Amygdala (tissue), 56 donors: ENCODE measurements around the gene GAGE12E.
"Not testable (repeated sequence)": the region's sequence is repeated elsewhere in the genome, so short reads cannot be mapped to it uniquely, and the experiment has no call there.

ENCODE experiments used
- DNase-seq, 56 donors: peaks; one replicate each; lab custom pipeline; 2025; lab: John Stamatoyannopoulos, UW

Gene GAGE12E, protein sequence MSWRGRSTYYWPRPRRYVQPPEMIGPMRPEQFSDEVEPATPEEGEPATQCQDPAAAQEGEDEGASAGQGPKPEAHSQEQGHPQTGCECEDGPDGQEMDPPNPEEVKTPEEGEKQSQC

DNA sequence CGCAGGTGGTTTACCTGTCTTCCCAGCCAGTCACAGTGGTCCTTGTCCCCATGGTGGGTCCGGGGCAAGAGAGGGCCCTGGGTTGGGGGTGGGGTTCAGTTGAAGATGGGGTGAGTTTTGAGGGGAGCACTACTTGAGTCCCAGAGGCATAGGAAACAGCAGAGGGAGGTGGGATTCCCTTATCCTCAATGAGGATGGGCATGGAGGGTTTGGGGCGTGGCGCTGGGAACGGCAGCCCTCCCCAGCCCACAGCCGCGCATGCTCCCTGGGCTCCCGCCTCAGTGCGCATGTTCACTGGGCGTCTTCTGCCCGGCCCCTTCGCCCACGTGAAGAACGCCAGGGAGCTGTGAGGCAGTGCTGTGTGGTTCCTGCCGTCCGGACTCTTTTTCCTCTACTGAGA lies at the start of gene GAGE12E:
GAGE12E (plus strand) TSS at position 301 of the 400 bp plus-strand sequence. CDS start 1,155 bp downstream, outside the sequence.
- not testable (repeated sequence) for DNase-seq

DNA sequence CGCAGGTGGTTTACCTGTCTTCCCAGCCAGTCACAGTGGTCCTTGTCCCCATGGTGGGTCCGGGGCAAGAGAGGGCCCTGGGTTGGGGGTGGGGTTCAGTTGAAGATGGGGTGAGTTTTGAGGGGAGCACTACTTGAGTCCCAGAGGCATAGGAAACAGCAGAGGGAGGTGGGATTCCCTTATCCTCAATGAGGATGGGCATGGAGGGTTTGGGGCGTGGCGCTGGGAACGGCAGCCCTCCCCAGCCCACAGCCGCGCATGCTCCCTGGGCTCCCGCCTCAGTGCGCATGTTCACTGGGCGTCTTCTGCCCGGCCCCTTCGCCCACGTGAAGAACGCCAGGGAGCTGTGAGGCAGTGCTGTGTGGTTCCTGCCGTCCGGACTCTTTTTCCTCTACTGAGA lies 19.2 kb upstream of the GAGE12E start, which contains the start of gene GAGE12C:
GAGE12C (plus strand) TSS at position 301 of the 400 bp plus-strand sequence. CDS start 1,155 bp downstream, outside the sequence.
- not testable (repeated sequence) for DNase-seq

DNA sequence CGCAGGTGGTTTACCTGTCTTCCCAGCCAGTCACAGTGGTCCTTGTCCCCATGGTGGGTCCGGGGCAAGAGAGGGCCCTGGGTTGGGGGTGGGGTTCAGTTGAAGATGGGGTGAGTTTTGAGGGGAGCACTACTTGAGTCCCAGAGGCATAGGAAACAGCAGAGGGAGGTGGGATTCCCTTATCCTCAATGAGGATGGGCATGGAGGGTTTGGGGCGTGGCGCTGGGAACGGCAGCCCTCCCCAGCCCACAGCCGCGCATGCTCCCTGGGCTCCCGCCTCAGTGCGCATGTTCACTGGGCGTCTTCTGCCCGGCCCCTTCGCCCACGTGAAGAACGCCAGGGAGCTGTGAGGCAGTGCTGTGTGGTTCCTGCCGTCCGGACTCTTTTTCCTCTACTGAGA lies 9.7 kb upstream of the GAGE12E start, which contains the start of gene GAGE12D:
GAGE12D (plus strand) TSS at position 301 of the 400 bp plus-strand sequence. CDS start 1,155 bp downstream, outside the sequence.
- not testable (repeated sequence) for DNase-seq

DNA sequence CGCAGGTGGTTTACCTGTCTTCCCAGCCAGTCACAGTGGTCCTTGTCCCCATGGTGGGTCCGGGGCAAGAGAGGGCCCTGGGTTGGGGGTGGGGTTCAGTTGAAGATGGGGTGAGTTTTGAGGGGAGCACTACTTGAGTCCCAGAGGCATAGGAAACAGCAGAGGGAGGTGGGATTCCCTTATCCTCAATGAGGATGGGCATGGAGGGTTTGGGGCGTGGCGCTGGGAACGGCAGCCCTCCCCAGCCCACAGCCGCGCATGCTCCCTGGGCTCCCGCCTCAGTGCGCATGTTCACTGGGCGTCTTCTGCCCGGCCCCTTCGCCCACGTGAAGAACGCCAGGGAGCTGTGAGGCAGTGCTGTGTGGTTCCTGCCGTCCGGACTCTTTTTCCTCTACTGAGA lies 9.5 kb downstream of the GAGE12E start, which contains the start of gene GAGE12F:
GAGE12F (plus strand) TSS at position 301 of the 400 bp plus-strand sequence. CDS start 1,155 bp downstream, outside the sequence.
- DNase-seq, result not testable (repeated sequence)

DNA sequence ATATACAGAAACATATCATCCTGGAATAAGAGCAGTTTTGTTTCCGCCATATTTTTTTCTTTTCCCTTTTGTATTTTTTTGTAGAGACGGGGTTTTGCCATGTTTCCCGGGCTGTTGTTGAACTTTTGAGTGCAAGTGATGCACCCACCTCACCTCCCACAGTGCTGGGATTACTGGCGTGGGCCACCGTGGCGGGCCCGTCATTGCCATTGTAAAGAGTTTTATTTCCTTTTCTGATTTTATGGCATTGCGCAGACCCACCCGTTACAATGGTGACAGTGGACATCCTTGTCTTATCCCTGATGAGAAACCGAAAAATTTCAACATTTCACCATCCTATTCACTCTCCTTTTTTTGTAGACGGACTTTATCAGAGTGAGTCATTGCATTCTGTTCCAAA lies 17.6 kb downstream of the GAGE12E start:
- not testable (repeated sequence) for DNase-seq

DNA sequence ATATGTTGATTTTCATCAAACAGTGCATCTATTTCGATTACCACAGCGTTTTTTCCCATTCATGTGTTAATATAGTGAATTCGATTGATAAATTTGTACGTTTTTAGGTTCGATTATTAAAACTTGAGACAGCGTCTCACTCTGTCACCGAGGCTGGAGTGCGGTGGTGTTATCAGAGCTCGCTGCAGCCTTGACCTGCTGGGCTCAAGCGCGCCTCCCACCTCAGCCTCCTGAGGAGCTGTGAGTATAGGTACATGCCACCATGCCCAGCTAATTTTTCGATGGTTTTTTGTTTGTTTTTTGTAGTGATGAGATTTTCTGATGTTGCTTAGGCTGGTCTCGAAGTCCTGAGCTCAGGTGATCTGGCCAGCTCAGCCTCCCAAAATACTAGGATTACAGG lies 18.1 kb downstream of the GAGE12E start:
- not testable (repeated sequence) for DNase-seq

DNA sequence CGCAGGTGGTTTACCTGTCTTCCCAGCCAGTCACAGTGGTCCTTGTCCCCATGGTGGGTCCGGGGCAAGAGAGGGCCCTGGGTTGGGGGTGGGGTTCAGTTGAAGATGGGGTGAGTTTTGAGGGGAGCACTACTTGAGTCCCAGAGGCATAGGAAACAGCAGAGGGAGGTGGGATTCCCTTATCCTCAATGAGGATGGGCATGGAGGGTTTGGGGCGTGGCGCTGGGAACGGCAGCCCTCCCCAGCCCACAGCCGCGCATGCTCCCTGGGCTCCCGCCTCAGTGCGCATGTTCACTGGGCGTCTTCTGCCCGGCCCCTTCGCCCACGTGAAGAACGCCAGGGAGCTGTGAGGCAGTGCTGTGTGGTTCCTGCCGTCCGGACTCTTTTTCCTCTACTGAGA lies 19.0 kb downstream of the GAGE12E start, which contains the start of gene GAGE12G:
GAGE12G (plus strand) TSS at position 301 of the 400 bp plus-strand sequence. CDS start 1,155 bp downstream, outside the sequence.
- not testable (repeated sequence) for DNase-seq

DNA sequence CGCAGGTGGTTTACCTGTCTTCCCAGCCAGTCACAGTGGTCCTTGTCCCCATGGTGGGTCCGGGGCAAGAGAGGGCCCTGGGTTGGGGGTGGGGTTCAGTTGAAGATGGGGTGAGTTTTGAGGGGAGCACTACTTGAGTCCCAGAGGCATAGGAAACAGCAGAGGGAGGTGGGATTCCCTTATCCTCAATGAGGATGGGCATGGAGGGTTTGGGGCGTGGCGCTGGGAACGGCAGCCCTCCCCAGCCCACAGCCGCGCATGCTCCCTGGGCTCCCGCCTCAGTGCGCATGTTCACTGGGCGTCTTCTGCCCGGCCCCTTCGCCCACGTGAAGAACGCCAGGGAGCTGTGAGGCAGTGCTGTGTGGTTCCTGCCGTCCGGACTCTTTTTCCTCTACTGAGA lies 28.6 kb downstream of the GAGE12E start, which contains the start of gene GAGE12H:
GAGE12H (plus strand) TSS at position 301 of the 400 bp plus-strand sequence. CDS start 1,155 bp downstream, outside the sequence.
- DNase-seq, result not testable (repeated sequence)

DNA sequence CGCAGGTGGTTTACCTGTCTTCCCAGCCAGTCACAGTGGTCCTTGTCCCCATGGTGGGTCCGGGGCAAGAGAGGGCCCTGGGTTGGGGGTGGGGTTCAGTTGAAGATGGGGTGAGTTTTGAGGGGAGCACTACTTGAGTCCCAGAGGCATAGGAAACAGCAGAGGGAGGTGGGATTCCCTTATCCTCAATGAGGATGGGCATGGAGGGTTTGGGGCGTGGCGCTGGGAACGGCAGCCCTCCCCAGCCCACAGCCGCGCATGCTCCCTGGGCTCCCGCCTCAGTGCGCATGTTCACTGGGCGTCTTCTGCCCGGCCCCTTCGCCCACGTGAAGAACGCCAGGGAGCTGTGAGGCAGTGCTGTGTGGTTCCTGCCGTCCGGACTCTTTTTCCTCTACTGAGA lies 38.1 kb downstream of the GAGE12E start, which contains the start of gene GAGE2A:
GAGE2A (plus strand) TSS at position 301 of the 400 bp plus-strand sequence. CDS start 1,155 bp downstream, outside the sequence.
- not testable (repeated sequence) for DNase-seq

DNA sequence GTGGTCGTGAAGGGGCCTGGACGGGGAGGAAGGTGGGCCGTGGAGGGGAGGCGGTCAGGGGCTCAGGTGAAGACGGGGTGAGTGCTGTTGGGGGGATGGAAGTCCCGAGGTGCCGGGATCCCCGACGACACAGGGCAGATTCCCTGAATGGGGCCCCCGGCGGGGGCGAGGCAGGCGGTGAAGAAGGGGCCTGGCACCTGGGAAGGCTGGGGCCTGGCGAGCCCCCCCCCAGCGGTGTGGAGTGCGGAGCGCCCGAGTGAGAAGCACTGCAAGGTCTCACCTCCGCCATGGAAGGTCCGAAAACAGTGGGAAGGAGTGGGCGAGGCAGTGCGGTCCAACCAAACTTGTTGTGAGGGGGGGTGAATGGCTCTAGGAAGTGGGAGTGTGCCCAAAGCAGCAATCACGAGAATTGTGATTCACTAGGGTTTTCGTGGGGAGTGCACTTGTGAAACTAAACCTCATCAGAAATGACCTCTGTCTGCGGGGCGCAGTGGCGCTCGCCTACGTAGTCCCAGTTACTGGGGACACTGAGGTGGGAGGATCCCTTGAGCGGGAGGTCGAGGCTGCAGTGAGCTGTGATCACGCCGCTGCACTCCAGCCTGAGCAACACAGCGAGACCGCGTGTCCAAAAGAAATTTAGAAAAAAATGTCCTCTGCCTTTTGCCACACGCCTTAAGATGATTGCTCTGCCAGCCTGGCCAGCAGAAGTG lies 38.8 kb downstream of the GAGE12E start:
- DNase-seq, result not testable (repeated sequence)

DNA sequence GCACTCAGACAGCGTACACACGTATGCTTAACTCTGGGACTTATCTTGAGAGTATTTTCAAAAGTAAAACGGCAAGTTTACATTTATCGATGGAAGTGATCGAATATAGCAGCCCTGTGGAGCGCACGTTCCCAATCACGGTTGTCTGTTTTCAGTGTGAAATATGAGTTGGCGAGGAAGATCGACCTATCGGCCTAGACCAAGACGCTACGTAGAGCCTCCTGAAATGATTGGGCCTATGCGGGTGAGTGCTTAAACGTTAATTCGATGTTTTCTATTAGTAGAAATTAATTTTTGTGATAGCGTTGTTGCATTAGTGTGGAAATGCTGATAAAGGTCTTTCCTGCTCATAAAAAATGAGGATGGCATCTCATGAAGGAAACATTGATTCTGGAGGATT lies 39.4 kb downstream of the GAGE12E start:
- DNase-seq, result not testable (repeated sequence)

DNA sequence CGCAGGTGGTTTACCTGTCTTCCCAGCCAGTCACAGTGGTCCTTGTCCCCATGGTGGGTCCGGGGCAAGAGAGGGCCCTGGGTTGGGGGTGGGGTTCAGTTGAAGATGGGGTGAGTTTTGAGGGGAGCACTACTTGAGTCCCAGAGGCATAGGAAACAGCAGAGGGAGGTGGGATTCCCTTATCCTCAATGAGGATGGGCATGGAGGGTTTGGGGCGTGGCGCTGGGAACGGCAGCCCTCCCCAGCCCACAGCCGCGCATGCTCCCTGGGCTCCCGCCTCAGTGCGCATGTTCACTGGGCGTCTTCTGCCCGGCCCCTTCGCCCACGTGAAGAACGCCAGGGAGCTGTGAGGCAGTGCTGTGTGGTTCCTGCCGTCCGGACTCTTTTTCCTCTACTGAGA lies 47.6 kb downstream of the GAGE12E start, which contains the start of gene GAGE1:
GAGE1 (plus strand) TSS at position 301 of the 400 bp plus-strand sequence. CDS start 1,155 bp downstream, outside the sequence.
- DNase-seq, result not testable (repeated sequence)
